Measurements from ENCODE around the gene MAP2K7.
"Not testable (repeated sequence)": the region's sequence is repeated elsewhere in the genome, so short reads cannot be mapped to it uniquely, and the experiment has no call there.

MAP2K7 gene

DNA sequence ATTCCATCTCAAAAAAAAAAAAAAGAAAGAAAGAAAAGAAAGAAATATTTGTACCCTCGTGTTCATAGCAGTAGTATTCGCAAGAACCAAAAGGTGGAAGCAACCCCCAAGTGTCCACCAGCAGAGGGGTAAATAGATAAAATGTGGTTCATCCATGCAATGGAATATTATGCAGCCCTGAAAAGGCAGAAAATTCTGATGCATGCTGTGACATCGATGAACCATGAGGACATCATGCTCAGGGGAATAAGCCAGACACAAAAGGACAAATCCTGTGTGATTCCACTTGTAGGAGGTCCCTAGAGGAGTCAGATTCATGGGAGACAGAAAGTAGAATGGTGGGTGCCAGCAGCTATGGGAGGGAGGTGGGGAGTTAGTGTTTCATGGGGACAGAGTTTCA lies 21.8 kb upstream of the MAP2K7 start:
- DNase-seq (ENCODE audit: low read depth, low spot score) = no peak
- no peak overlapping the region for H3K27ac ChIP-seq

DNA sequence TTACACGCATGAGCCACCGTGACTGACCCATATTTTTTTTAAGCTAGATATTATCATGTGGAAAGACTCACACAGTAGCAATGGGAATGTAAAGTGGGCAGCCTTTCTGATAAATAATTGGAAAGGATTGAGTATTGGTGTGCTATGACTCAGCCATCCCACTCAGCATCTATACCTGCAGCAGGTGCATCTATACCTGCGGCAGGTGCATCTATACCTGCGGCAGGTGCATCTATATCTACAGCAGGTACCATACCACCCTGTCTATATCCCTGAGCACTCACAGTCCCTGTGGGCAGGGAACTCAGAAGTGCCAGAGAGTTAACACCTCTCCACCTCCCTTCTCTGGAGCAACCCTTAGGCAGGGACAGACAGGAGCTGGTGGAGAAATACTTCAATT lies 20.6 kb upstream of the MAP2K7 start:
- no peak overlapping the region for H3K27ac ChIP-seq
- no peak for DNase-seq (ENCODE audit: low read depth, low spot score)

DNA sequence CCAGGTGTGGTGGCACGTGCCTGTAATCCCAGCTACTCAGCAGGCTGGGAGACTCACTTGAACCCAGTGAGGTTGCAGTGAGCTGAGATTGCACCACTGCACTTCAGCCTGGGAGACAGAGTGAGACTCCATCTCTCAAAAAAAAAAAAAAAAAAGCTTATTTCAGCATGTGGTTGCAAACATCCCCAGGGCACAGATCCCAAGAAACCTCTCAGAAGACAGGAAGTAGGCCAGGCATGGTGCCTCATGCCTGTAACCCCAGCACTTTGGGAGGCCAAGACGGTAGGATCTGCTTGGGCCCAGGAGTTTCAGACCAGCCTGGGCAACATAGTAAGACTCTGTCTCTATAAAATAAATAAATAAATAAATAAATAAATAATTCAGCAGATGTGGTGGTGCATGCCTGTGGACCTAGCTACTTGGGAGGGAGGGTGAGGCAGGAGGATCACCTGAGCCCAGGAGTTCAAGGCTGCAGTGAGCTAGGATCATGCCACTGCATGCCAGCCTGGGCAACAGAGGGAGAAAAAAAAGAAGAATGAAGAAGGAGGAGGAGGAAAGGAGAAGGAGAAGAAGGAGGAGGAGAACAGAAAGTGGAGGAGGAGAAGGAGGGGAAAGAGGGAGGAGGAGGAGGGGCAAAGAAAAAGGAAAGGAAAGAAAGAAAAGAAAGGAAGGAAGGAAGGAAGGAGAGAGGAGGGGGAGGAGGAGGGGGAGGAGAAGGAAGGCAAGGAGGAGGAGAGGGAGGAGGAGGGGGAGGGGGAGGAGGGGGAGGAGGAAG lies 19.7 kb upstream of the MAP2K7 start:
- no peak for DNase-seq (ENCODE audit: low read depth, low spot score)

DNA sequence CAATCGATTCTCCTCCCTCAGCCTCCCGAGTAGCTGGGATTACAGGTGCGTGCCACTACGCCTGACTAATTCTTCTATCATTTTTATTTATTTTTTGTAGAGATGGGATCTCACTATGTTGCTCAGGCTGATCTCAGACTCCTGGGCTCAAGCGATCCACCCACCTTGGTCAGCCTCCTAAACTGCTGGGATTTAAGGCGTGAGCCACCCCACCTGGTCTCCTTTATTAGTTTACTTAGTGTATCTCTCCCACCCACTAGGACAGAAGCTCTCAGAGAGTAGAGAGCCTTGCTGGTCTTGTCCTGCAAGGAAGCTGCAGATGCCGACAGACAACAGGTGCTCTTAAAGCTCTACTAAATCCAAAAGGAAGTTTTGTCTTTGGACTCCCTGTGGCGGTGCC lies 17.9 kb upstream of the MAP2K7 start:
- H3K27ac ChIP-seq = no peak overlapping the region
- DNase-seq (ENCODE audit: low read depth, low spot score) = no peak

More for the DNA sequence above, 19.7 kb upstream of the MAP2K7 start:
- H3K27ac ChIP-seq = no peak overlapping the region

DNA sequence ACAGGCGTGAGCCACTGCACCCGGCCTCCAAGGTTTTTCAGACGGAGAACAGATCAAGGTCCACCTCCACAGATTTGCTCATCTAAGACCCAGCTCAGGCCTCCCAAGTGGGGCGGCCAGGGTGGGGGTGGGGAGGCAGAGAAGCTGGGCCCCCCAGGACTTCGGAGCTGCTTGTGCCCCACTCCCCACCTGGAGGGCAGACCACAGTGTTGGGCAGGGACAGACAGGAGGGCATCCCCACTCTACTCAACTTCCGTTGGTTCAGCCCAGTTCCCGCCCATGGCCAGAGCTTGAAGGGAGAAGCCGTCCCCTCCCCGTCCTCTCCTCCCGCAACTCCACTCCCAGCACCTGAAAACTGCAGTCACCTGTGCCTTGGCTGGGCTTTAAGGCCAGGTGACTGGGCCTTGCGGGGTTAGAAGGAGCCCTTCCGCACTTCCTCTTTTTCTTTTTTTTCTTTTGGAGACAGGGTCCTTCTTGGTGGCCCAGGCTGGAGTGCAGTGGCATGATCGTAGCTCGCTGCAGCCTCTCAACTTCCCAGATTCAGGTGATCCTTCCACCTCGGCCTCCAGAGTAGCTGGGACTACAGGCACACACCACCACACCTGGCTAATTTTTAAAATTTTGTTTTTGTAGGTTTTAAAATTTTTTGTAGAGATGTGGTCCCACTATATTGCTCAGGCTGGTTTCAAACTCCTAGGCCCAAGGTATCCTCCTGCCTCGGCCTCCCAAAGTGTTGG lies 16.1 kb upstream of the MAP2K7 start:
- no peak for DNase-seq (ENCODE audit: low read depth, low spot score)
- no peak overlapping the region for H3K27ac ChIP-seq

DNA sequence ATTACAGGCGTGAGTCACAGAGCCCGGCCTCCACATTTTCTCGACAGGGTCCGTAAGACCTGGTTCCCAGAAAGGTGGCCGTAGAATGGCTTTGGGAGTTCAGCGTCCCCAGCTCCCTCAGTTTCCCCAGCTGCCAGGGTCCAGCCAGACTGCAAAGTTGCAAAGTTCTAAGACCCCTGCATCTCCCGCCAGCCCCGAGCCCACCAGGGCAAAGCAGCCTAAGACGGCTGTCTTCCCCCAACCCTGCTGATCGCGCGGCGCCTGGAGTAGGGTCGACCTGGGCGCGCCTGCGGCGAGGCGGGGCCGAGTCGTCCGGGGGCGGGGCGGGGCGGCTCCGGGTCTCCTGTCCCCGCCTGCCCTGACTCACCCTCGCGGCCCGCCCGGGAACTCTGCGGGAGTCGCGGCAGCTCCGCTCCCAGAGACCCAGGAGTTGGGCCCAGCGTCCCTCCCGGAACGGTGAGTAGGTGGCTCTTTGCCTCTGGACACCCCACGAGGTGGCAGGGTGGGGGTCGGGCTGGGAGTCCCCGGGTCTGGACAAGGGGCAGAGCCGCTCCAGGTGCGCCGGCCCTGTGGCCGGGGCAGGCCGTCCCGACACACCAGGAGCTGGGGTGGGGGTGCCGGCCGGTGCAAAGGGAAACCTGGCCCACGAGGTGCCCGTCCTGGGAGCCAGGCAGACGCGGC lies 15.4 kb upstream of the MAP2K7 start, which contains the start of gene LRRC8E:
LRRC8E (plus strand) TSS at position 366 of the 681 bp plus-strand sequence. CDS start 7,094 bp downstream, outside the sequence.
- H3K27ac ChIP-seq = no peak within 1 kb of the TSS
- no peak for DNase-seq (ENCODE audit: low read depth, low spot score)

DNA sequence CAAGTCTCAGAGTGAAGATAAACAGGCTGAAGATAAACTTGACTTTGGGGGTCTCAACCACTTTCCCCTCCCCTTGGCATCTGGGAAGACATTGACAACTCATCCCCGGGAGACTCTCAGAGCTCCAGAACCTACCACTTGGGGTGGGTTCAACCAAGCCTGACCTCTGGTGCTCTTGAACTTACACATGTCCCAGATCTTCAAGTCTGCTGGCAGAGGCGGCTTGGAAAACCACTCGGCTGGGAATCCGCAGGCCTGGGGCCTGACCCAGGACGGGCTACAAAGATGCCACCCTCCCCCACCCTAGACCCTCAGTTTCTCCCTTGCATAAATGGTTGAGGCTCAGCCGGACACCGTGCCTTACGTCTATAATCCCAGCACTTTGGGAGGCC lies 14.9 kb upstream of the MAP2K7 start:
- no peak overlapping the region for H3K27ac ChIP-seq

DNA sequence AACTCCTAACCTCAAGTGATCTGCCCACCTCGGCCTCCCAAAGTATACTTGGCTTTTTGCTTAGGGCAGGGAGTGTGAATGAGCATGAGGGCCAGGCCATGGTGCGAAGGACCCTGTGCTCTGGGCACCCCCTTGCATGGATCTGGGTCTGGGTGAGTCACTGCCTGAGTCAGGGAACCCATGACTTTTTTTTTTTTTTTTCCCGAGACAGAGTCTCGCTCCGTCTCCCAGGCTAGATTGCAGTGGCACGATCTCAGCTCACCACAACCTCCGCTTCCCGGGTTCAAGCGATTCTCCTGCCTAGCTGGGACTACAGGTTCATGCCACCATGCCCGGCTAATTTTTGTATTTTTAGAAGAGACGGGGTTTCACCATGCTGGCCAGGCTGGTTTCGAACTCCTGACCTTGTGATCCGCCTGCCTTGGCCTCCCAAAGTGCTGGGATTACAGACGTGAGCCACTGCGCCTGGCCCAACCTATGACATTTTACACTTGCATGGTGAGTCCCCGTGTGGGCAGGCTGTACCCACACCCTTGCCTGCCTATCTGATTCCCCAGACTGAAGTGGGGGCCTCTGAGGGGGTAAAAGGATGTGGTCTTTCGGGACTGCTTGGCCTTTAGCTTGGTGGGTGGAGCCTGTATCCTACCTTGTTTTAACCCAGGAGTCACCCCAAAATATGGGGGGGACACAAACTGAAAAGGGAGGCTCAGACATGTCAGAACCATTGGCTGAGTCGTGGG lies 10.1 kb upstream of the MAP2K7 start:
- DNase-seq (ENCODE audit: low read depth, low spot score); H3K27ac ChIP-seq: not testable (repeated sequence)

More for the DNA sequence above, 14.9 kb upstream of the MAP2K7 start:
- no peak for DNase-seq (ENCODE audit: low read depth, low spot score)

DNA sequence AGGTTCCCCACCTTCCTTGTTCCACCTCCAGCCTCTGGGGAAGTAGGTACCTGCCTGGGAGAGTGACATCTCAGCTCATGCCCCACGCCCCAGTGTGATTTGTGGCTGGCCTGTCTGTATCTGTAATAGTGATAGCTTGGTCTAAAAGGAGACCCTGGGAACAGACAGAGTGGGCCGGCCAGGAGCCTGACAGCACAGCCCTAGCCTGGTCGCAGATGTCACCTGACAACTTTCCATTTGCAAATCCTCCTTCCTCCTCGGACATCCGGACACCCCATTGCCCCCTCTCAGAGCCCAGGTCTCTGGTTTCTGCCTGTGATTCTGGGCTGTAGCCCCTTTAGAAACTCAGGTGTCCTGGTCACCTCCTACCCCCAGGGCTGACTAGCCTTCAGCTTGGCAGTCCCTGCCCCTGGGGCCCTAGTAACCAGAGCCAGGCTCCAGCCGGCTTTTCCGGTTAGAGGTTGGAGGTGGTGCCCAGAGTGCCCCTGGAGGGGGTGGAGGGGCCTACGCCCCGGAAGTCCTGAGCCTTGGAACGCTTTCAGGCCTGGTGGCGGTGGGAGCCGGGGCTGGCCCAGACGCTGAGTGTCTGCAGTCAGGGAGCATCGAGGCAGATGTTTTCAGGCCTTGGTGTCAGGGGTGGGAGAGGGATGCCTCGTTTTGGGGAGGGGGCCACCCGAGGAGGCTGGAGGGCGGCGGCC lies 8.9 kb upstream of the MAP2K7 start:
- DNase-seq (ENCODE audit: low read depth, low spot score) = no peak
- H3K27ac ChIP-seq = peak overlapping the region; percentile 48

DNA sequence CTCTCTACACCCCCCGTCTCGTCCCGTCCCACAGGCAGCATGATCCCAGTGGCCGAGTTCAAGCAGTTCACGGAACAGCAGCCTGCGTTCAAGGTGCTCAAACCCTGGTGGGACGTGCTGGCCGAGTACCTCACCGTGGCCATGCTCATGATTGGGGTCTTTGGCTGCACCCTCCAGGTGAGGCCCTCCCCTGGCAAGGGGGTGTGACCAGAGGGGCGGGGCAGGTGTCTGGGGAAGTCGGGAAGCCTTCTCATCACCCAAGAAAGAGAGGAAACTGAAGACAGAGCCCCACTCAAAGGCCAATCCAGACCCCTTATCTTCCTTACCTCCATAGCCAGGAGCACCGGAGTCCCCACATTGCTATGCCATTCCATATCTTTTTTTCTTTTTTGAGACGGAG lies 8.1 kb upstream of the MAP2K7 start:
- no peak overlapping the region for H3K27ac ChIP-seq
- no peak for DNase-seq (ENCODE audit: low read depth, low spot score)

DNA sequence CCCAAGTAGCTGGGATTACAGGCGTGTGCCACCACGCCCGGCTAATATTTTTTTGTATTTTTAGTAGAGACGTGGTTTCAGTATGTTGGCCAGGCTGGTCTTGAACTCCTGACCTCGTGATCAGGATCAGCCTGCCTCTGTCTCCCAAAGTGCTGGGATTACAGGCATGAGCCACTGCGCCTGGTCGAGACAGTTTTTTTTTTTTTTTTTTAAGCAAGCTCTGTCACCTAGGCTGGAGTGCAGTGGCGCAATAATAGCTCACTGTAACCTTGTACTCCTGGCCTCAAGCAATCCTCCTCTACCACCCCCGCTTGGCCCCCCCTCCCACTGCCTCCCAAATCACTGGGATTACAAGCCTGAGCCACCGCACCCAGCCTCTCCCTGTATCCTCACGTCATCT lies 6.4 kb upstream of the MAP2K7 start:
- H3K27ac ChIP-seq = no peak overlapping the region
- DNase-seq (ENCODE audit: low read depth, low spot score) = no peak

DNA sequence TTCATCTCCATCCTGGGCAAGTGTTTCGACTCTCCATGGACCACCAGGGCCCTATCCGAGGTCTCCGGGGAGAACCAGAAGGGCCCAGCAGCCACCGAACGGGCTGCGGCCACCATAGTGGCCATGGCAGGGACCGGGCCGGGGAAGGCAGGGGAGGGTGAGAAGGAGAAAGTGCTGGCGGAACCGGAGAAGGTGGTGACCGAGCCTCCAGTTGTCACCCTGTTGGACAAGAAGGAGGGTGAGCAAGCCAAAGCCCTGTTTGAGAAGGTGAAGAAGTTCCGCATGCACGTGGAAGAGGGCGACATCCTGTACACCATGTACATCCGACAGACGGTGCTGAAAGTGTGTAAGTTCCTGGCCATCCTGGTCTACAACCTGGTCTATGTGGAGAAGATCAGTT lies 4.7 kb upstream of the MAP2K7 start:
- DNase-seq (ENCODE audit: low read depth, low spot score) = no peak
- H3K27ac ChIP-seq = no peak overlapping the region

DNA sequence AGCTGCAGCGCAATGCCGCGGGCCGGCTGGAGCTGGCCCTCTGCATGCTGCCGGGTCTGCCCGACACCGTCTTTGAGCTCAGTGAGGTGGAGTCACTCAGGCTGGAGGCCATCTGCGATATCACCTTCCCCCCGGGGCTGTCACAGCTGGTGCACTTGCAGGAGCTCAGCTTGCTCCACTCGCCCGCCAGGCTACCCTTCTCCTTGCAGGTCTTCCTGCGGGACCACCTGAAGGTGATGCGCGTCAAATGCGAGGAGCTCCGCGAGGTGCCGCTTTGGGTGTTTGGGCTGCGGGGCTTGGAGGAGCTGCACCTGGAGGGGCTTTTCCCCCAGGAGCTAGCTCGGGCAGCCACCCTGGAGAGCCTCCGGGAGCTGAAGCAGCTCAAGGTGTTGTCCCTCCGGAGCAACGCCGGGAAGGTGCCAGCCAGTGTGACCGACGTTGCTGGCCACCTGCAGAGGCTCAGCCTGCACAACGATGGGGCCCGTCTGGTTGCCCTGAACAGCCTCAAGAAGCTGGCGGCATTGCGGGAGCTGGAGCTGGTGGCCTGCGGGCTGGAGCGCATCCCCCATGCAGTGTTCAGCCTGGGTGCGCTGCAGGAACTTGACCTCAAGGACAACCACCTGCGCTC lies 3.8 kb upstream of the MAP2K7 start:
- H3K27ac ChIP-seq = peak overlapping the region; percentile 81

DNA sequence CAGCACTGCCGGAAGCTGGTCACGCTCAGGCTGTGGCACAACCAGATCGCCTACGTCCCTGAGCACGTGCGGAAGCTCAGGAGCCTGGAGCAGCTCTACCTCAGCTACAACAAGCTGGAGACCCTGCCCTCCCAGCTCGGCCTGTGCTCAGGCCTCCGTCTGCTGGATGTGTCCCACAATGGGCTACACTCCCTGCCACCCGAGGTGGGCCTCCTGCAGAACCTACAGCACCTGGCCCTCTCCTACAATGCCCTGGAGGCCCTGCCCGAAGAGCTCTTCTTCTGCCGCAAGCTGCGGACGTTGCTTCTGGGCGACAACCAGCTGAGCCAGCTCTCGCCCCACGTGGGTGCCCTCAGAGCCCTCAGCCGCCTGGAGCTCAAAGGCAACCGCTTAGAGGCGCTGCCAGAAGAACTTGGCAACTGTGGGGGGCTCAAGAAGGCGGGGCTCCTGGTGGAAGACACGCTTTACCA lies 3.2 kb upstream of the MAP2K7 start:
- DNase-seq (ENCODE audit: low read depth, low spot score) = no peak
- H3K27ac ChIP-seq = peak overlapping the region; percentile 81

More for the DNA sequence above, 3.8 kb upstream of the MAP2K7 start:
- no peak for DNase-seq (ENCODE audit: low read depth, low spot score)

DNA sequence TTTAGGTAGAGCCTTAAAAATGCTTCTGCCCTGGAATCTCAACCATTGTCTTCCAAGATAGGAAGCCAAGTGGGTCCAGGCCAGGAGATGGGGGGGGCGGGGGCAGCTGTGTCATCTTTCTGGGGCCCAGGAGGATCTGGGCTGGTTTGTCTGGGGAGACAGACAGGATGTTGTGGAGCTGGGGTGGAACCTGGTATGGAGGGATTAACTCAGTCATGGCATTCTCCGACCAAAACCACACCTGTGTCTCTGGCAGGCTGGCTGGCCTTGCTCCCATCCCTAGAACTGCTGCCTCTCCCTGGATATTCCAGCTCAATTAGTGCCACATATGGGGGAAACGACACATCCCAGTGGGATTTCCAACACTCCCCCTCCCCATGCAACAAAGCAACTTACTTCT lies 2.7 kb upstream of the MAP2K7 start:
- peak overlapping the region; percentile 81 for H3K27ac ChIP-seq
- no peak for DNase-seq (ENCODE audit: low read depth, low spot score)

DNA sequence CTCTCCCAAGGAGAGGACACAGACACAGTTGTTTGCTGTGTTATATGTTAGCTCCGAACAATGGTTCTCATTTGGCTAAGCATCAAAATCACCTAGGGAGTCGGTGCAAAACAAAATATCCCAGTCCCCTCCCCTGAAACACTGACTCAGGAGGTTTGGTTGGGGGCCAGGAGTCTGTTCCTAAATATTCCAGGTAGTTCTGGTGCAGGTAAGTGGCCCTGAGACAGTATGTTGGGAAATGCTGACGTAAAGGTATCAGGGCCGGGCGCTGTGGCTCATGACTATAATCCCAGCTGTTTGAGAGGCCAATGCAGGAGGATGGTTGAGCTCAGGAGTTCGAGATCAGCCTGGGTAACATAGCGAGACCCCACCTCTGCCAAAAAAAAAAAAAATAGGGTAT lies 2.3 kb upstream of the MAP2K7 start:
- no peak for DNase-seq (ENCODE audit: low read depth, low spot score)
- peak overlapping the region; percentile 81 for H3K27ac ChIP-seq

DNA sequence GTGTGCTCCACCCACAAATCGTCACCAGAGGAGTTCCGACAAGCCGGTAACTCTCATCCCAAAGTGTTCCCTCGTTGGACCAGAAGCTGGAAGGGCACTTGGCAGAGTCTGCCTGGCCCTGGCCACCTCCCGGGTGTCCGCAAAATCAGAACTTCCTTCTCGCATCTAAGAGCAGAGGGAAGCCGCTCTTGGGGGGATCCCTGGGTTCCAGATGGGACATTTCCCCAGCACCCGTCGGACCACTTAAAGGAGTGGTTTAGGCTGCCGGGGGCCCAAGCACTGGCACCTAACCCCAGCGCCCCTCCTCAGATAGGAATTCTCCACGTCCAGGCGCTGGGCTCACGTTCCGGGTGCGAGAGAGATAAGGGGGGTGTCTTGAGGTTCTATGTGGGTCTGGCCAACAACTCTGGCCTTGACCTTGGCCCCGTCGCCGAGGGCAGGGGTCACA lies 857 bp upstream of the MAP2K7 start:
- H3K27ac ChIP-seq = peak overlapping the region; percentile 81
- no peak for DNase-seq (ENCODE audit: low read depth, low spot score)

DNA sequence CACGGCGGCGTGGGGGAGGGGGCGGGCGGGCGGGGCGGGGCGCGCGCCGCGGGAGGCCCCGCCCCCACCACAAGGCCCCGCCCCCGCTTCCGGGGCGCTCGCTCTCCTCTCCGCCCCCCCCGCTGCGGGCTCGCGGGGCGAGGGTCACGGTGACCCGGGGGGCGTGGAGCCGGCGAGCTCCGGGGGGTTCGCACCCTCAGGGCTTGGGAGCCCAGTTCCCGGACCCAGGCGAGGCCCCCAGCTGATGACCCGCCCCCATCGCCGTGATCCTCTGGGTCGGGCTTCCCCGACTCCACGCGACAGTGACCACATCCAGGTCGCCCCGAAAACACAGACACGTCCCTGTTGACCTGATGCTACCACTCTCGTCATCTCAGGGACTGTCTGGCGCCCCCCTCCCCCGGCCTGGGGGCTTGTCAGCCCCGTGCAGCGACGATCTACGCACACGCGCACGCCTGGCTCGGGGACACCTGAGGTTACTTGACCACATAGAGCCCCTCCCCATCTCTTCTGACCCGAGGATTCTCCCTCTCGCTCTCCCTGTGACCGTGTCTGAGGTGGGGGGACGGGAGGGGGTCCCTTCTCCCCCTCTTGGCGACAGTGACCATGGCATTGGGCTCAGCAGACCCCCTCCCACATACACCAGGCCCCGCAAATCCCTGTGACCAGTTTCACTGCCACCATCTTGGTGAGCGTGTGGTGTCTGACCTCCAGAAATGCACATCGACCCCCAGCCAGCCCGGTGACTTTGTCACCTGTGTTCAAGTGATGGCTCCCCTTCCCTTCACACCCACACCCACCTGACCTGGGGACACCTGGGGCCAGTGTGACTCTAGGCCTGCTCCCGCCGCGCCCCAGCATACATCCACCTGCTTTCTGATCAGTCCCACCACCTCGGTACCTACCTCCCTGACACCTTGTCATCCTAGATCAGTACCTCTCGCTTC lies 670 bp downstream of the MAP2K7 start:
- DNase-seq (ENCODE audit: low read depth, low spot score) = no peak
- H3K27ac ChIP-seq = peak overlapping the region; percentile 81

Measured in epithelial cell of prostate (primary cell).